Trophoblast cell (in vitro differentiated cells and primary cell): ENCODE results near the gene TTLL6.
"Not testable (repeated sequence)": the region's sequence is repeated elsewhere in the genome, so short reads cannot be mapped to it uniquely, and the experiment has no call there.

Experiments
- DNase-seq, 2 donors: peaks; one replicate each; pipeline ENCODE4 v3.0.0-alpha.2; 2016
- H2AFZ ChIP-seq: 2 replicates; pipeline ENCODE4 v1.6.1; 2013; ENCODE audit warnings: low read length, moderate library complexity, mild to moderate bottlenecking; ENCODE audit not compliant: insufficient read depth, poor library complexity
- H2AK5ac ChIP-seq: 2 replicates; pipeline ENCODE4 v1.6.1; 2013; ENCODE audit warnings: mild to moderate bottlenecking, low read length
- H2BK120ac ChIP-seq: 2 replicates; pipeline ENCODE4 v1.6.1; 2013; ENCODE audit warnings: low read length, mild to moderate bottlenecking, moderate library complexity; ENCODE audit not compliant: insufficient read depth, poor library complexity
- H2BK12ac ChIP-seq: 2 replicates; pipeline ENCODE4 v1.6.1; 2013; ENCODE audit warnings: mild to moderate bottlenecking, low read length, moderate library complexity
- H2BK5ac ChIP-seq: 2 replicates; pipeline ENCODE4 v1.6.1; 2013; ENCODE audit warnings: low read length, low read depth, moderate library complexity, mild to moderate bottlenecking; ENCODE audit not compliant: poor library complexity
- H3K14ac ChIP-seq: 2 replicates; pipeline ENCODE4 v1.6.1; 2013; ENCODE audit warnings: mild to moderate bottlenecking, low read length
- H3K18ac ChIP-seq: 2 replicates; pipeline ENCODE4 v1.6.1; 2013; ENCODE audit warnings: mild to moderate bottlenecking, low read length
- H3K23ac ChIP-seq: 2 replicates; pipeline ENCODE4 v1.6.1; 2013; ENCODE audit warnings: low read length
- H3K27ac ChIP-seq: 2 replicates; pipeline ENCODE4 v1.5.1; 2013; ENCODE audit warnings: low read depth, mild to moderate bottlenecking, inconsistent platforms, low read length, moderate library complexity
- H3K27me3 ChIP-seq: 2 replicates; pipeline ENCODE4 v1.6.1; 2013; ENCODE audit warnings: inconsistent platforms, mild to moderate bottlenecking, low read length, moderate library complexity; ENCODE audit not compliant: insufficient read depth
- H3K36me3 ChIP-seq, 2 experiments: 1 replicate in 1 of 2; 2 replicates in 1 of 2; pipeline ENCODE4 v1.6.1; 2013; ENCODE audit warnings: low read length in 2 of 2, mild to moderate bottlenecking in 2 of 2, moderate library complexity in 1 of 2; ENCODE audit not compliant: insufficient read depth in 2 of 2, control insufficient read depth in 1 of 2
- H3K4ac ChIP-seq: 2 replicates; pipeline ENCODE4 v1.6.1; 2013; ENCODE audit warnings: low read depth, mild to moderate bottlenecking, low read length, moderate library complexity
- H3K4me1 ChIP-seq, 2 experiments: 1 replicate in 1 of 2; 2 replicates in 1 of 2; pipeline ENCODE4 v1.6.1; 2013; ENCODE audit warnings: low read length in 2 of 2, mild to moderate bottlenecking in 2 of 2, moderate library complexity in 1 of 2; ENCODE audit not compliant: insufficient read depth in 2 of 2, control insufficient read depth in 1 of 2
- H3K4me2 ChIP-seq: 2 replicates; pipeline ENCODE4 v1.6.1; 2013; ENCODE audit warnings: inconsistent platforms, mild to moderate bottlenecking, low read length, moderate library complexity
- H3K4me3 ChIP-seq: 2 replicates; pipeline ENCODE4 v1.5.1; 2013; ENCODE audit warnings: mild to moderate bottlenecking, low read depth, low read length, inconsistent platforms
- H3K79me1 ChIP-seq: one replicate; pipeline ENCODE4 v1.6.1; 2013; ENCODE audit warnings: low read length
- H3K79me2 ChIP-seq: 2 replicates; pipeline ENCODE4 v1.6.1; 2013; ENCODE audit warnings: low read length, mild to moderate bottlenecking; ENCODE audit not compliant: control insufficient read depth, insufficient read depth, poor library complexity
- H3K9ac ChIP-seq: 2 replicates; pipeline ENCODE4 v1.6.1; 2013; ENCODE audit warnings: mild to moderate bottlenecking, low read length
- H3K9me3 ChIP-seq: 2 replicates; pipeline ENCODE4 v1.6.1; 2013; ENCODE audit warnings: low read depth, mild to moderate bottlenecking, control low read depth, inconsistent platforms, low read length; ENCODE audit not compliant: insufficient read depth
- H4K12ac ChIP-seq: 2 replicates; pipeline ENCODE4 v1.6.1; 2013; ENCODE audit warnings: low read depth, mild to moderate bottlenecking, low read length, moderate library complexity
- H4K8ac ChIP-seq: 2 replicates; pipeline ENCODE4 v1.6.1; 2013; ENCODE audit warnings: low read depth, mild to moderate bottlenecking, low read length, moderate library complexity
- H4K91ac ChIP-seq: one replicate; pipeline ENCODE4 v1.6.1; 2013; ENCODE audit warnings: low read depth, mild to moderate bottlenecking, low read length, moderate library complexity
- WGBS: extraction: QIAGEN DNeasy Blood & Tissue Kit; methylation state at CpG from one replicate; pipeline ENCODE4 v1.1.7; 2013; ENCODE audit warnings: missing lambda C conversion rate; ENCODE audit not compliant: insufficient read length, insufficient coverage; ENCODE audit errors: extremely low coverage; 5-methylcytosine and 5-hydroxymethylcytosine counted together

The TTLL6 gene

DNA sequence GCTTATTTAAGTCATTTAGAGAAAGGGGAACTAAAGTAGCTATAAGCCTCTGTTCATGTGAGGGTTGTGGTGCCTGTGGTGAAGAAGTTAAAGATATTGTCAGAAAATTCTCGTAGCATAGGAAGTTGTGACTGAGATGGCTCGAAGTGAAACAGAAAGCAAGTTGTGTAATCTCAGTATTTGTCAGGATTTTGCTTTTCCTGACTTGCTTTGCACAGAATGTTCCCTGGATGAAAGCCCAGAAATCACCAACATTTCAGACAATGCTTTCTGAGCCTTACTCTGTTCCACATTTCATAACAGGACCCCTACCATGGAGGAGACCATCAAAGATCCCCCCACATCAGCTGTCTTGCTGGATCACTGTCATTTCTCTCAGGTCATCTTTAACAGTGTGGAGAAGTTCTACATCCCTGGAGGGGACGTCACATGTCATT is 24.4 kb upstream of the TTLL6 start:
- H3K4me1 ChIP-seq: no peaks in the 10 kb centered on the region

GRCh38 chr17:48840441-48840840 is 23.4 kb upstream of the TTLL6 start:
- no peak overlapping the region for H3K4me2 ChIP-seq
- H3K79me1 ChIP-seq: no peaks in the 10 kb centered on the region
- H2BK12ac ChIP-seq: no peak overlapping the region
- no peak overlapping the region for H3K4me3 ChIP-seq
- no peak overlapping the region for H3K9ac ChIP-seq
- no peaks in the 10 kb centered on the region for H3K4me1 ChIP-seq
- H2AK5ac ChIP-seq: no peak overlapping the region
- H4K91ac ChIP-seq: no peak overlapping the region
- H2BK5ac ChIP-seq: no peak overlapping the region
- no peak overlapping the region for H2AFZ ChIP-seq
- H2BK120ac ChIP-seq: no peak overlapping the region
- WGBS: no CpG with 5 or more reads among the region's 3 CpGs
- H3K9me3 ChIP-seq: no peaks in the 10 kb centered on the region
- no peak overlapping the region for H3K23ac ChIP-seq
- H3K27ac ChIP-seq: no peak overlapping the region
- DNase-seq: peak in 1 of 2 donors; percentile 49
- H3K18ac ChIP-seq: no peak overlapping the region
- H3K36me3 ChIP-seq: peaks cover 0 to 6% of the 10 kb centered on the region in 2 experiments
- no peak overlapping the region for H4K8ac ChIP-seq
- no peak overlapping the region for H4K12ac ChIP-seq
- H3K14ac ChIP-seq: no peak overlapping the region
- no peaks in the 10 kb centered on the region for H3K79me2 ChIP-seq
- no peaks in the 10 kb centered on the region for H3K27me3 ChIP-seq
- no peak overlapping the region for H3K4ac ChIP-seq

More for the DNA sequence above, 24.4 kb upstream of the TTLL6 start:
- H3K27me3 ChIP-seq: no peaks in the 10 kb centered on the region
- no peak overlapping the region for H2BK120ac ChIP-seq
- H4K12ac ChIP-seq: no peak overlapping the region
- WGBS: no CpG with 5 or more reads among the region's 3 CpGs
- no peak overlapping the region for H2BK12ac ChIP-seq
- H3K18ac ChIP-seq: no peak overlapping the region
- no peak overlapping the region for H4K8ac ChIP-seq
- no peak overlapping the region for H2BK5ac ChIP-seq
- no peak overlapping the region for H2AK5ac ChIP-seq
- H3K27ac ChIP-seq: no peak overlapping the region
- DNase-seq: peak in 1 of 2 donors; percentile 21
- H3K9ac ChIP-seq: no peak overlapping the region
- H2AFZ ChIP-seq: no peak overlapping the region
- H3K4me2 ChIP-seq: no peak overlapping the region
- no peak overlapping the region for H3K4me3 ChIP-seq
- H4K91ac ChIP-seq: no peak overlapping the region
- H3K36me3 ChIP-seq: peaks cover 0 to 6% of the 10 kb centered on the region in 2 experiments
- H3K79me2 ChIP-seq: no peaks in the 10 kb centered on the region
- no peak overlapping the region for H3K23ac ChIP-seq
- H3K9me3 ChIP-seq: no peaks in the 10 kb centered on the region
- H3K14ac ChIP-seq: no peak overlapping the region
- H3K79me1 ChIP-seq: no peaks in the 10 kb centered on the region
- no peak overlapping the region for H3K4ac ChIP-seq

DNA sequence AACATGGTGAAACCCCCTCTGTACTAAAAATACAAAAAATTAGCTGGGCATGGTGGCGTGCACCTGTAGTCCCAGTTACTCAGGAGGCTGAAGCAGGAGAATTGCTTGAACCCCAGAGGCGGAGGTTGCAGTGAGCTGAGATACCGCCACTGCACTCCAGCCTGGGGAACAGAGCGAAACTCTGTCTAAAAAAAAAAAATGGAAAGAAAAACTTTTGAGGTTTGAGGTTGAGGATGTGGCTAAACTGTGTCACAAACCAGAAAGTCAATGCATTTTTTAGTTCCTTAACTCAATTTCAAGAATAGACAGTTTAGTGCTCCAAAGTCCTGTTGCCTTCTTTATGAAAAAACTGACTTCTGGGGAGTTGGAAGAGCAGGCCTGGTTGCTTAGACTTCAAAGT is 20.4 kb upstream of the TTLL6 start:
- not testable (repeated sequence) for H2AFZ ChIP-seq, H3K4me2 ChIP-seq, H3K18ac ChIP-seq, H2BK12ac ChIP-seq, H3K27me3 ChIP-seq, H3K23ac ChIP-seq, H2BK5ac ChIP-seq, H3K9me3 ChIP-seq, H4K12ac ChIP-seq, H4K8ac ChIP-seq, H3K79me2 ChIP-seq, H3K4me1 ChIP-seq, H3K27ac ChIP-seq, H2AK5ac ChIP-seq, DNase-seq, H3K4me3 ChIP-seq, H3K14ac ChIP-seq, H3K36me3 ChIP-seq, H4K91ac ChIP-seq, H3K4ac ChIP-seq, H3K9ac ChIP-seq, H2BK120ac ChIP-seq, H3K79me1 ChIP-seq
- no CpG with 5 or more reads among the region's 4 CpGs for WGBS

- no peak overlapping the region for H3K27ac ChIP-seq
- H3K4me1 ChIP-seq: peaks cover 0 to 2% of the 10 kb centered on the region in 2 experiments
- peaks cover 2% of the 10 kb centered on the region for H3K79me2 ChIP-seq
- H3K18ac ChIP-seq: no peak overlapping the region
- no peak overlapping the region for H2AFZ ChIP-seq
- no peak overlapping the region for H2BK120ac ChIP-seq
- H3K4ac ChIP-seq: no peak overlapping the region
- no peak overlapping the region for H4K8ac ChIP-seq
- H3K27me3 ChIP-seq: no peaks in the 10 kb centered on the region
- H3K36me3 ChIP-seq: no peaks in the 10 kb centered on the region
- H2BK12ac ChIP-seq: no peak overlapping the region
- no CpG with 5 or more reads among the region's 2 CpGs for WGBS
- no peak overlapping the region for H3K14ac ChIP-seq
- H3K9me3 ChIP-seq: no peaks in the 10 kb centered on the region
- H4K12ac ChIP-seq: no peak overlapping the region
- H3K4me2 ChIP-seq: no peak overlapping the region
- no peak overlapping the region for H3K23ac ChIP-seq
- H3K79me1 ChIP-seq: peaks cover 3% of the 10 kb centered on the region
- DNase-seq: no peak
- no peak overlapping the region for H3K9ac ChIP-seq
- H4K91ac ChIP-seq: no peak overlapping the region
- H2BK5ac ChIP-seq: no peak overlapping the region
- no peak overlapping the region for H3K4me3 ChIP-seq
- no peak overlapping the region for H2AK5ac ChIP-seq
Observed at GRCh38 chr17:48835971-48836370, 18.9 kb upstream of the TTLL6 start.
